Hepatocyte (in vitro differentiated cells): ENCODE data around the gene NDUFV1. TPM values are rescaled to one million over a fixed set of nuclear protein-coding genes. Genes with fewer than 3 reads are reported as not detected.

Experiments
- DNase-seq: peaks from one replicate; pipeline ENCODE4 v3.0.0-alpha.2; 2016; ENCODE audit warnings: low spot score
- H2AFZ ChIP-seq: fragments of 200-600 bp; sonication (generic); 2 replicates; pipeline ENCODE4 v1.6.0; 2016; ENCODE audit warnings: antibody characterized with exemption, mild to moderate bottlenecking
- H3K27ac ChIP-seq: fragments of 200-600 bp; sonication (generic); 2 replicates; pipeline ENCODE4 v1.5.1; 2016; ENCODE audit warnings: mild to moderate bottlenecking
- H3K27me3 ChIP-seq: fragments of 200-600 bp; sonication (generic); 2 replicates; pipeline ENCODE4 v1.6.1; 2016
- H3K36me3 ChIP-seq: fragments of 200-600 bp; sonication (generic); replicated peaks from 2 replicates; pipeline ENCODE4 v1.5.1; 2016; ENCODE audit warnings: low read depth; ENCODE audit not compliant: insufficient read depth
- H3K4me1 ChIP-seq: fragments of 200-600 bp; sonication (generic); 2 replicates; pipeline ENCODE4 v1.5.1; 2016; ENCODE audit warnings: mild to moderate bottlenecking, moderate library complexity; ENCODE audit not compliant: insufficient read depth
- H3K4me2 ChIP-seq: fragments of 200-600 bp; sonication (generic); 2 replicates; pipeline ENCODE4 v1.6.0; 2016
- H3K4me3 ChIP-seq: fragments of 200-600 bp; sonication (generic); 2 replicates; pipeline ENCODE4 v1.5.1; 2016; ENCODE audit warnings: mild to moderate bottlenecking
- H3K79me2 ChIP-seq: fragments of 200-600 bp; sonication (generic); 2 replicates; pipeline ENCODE4 v1.6.0; 2017; ENCODE audit warnings: mild to moderate bottlenecking
- H3K9me2 ChIP-seq: fragments of 200-600 bp; sonication (generic); replicated peaks from 2 replicates; pipeline ENCODE4 v1.6.0; 2017; ENCODE audit warnings: mild to moderate bottlenecking; ENCODE audit not compliant: insufficient read depth
- H3K9me3 ChIP-seq: fragments of 200-600 bp; sonication (generic); 2 replicates; pipeline ENCODE4 v1.5.1; 2016; ENCODE audit warnings: low read depth, mild to moderate bottlenecking
- H4K20me1 ChIP-seq: fragments of 200-600 bp; sonication (generic); 2 replicates; pipeline ENCODE4 v1.6.0; 2016; ENCODE audit warnings: mild to moderate bottlenecking; ENCODE audit not compliant: insufficient read depth, poor library complexity, severe bottlenecking
- CTCF ChIP-seq: fragments of 200-600 bp; sonication (generic); IDR thresholded peaks from 2 replicates; pipeline ENCODE4 v1.5.1; 2016; ENCODE audit warnings: antibody characterized with exemption, mild to moderate bottlenecking; ENCODE audit not compliant: poor library complexity
- EZH2 ChIP-seq: fragments of 200-600 bp; sonication (generic); IDR thresholded peaks from 2 replicates; pipeline ENCODE4 v1.6.1; 2016; ENCODE audit warnings: antibody characterized with exemption, mild to moderate bottlenecking, borderline replicate concordance
- EZH2phosphoT487 ChIP-seq: fragments of 200-600 bp; sonication (generic); IDR thresholded peaks from one replicate; pipeline ENCODE4 v1.6.1; 2018; ENCODE audit warnings: antibody characterized with exemption, mild to moderate bottlenecking, low read depth, moderate library complexity; ENCODE audit not compliant: unreplicated experiment, severe bottlenecking
- WGBS: methylation state at CpG from one replicate; pipeline ENCODE4 v1.1.6; 2016; ENCODE audit warnings: low lambda C conversion rate; ENCODE audit errors: missing lambda C conversion rate; 5-methylcytosine and 5-hydroxymethylcytosine counted together
- polyA plus RNA-seq: library from polyadenylated mRNA; unstranded; fragments of >200 nt; fragmentation: Nextera tagmentation; extraction: Ambion mirVana; gene quantifications from 2 replicates; pipeline ENCODE4 v1.2.1, GENCODE V29; 2016
- total RNA-seq: library from RNA; depleted of rRNA; stranded (reverse); fragments of >200 nt; gene quantifications from 2 replicates; pipeline ENCODE4 v1.2.3, GENCODE V29; 2014

Gene NDUFV1
- total RNA-seq (163 and 194 TPM in 2 replicates), polyA plus RNA-seq (226 and 239 TPM in 2 replicates)

- Histone ChIP-seq H3K9me3 (no peaks in the 10 kb centered on the region), H3K4me2 (peak within 1 kb of the TSS; percentile 93), H3K9me2 (no peaks in the 10 kb centered on the region), H3K4me3 (peak within 1 kb of the TSS; percentile 79), H2AFZ (peak within 1 kb of the TSS; percentile 62), H3K79me2 (peaks cover 18% of the 10 kb centered on the region), H3K27ac (peak within 1 kb of the TSS; percentile 67), H3K36me3 (no peaks in the 10 kb centered on the region), H4K20me1 (no peaks in the 10 kb centered on the region), H3K27me3 (no peaks in the 10 kb centered on the region), H3K4me1 (peaks cover 15% of the 10 kb centered on the region)
- DNase-seq = peak; percentile 99
- TF ChIP-seq EZH2 (no peak), CTCF (peak; percentile 48)
- WGBS = 5% methylated on average over 49 of the region's 69 CpGs
These were observed at the start of gene NDUFV1 for GRCh38 chr11:67606492-67607295. Gene NDUFV1 (plus strand): TSS chr11:67606936. CDS start chr11:67607005, 69 bp downstream.

GRCh38 chr11:67558084-67558772 is 48.5 kb upstream of the NDUFV1 start:
- Histone ChIP-seq H3K4me3 (no peak overlapping the region), H3K36me3 (no peaks in the 10 kb centered on the region), H4K20me1 (no peaks in the 10 kb centered on the region), H3K27ac (peak overlapping the region; percentile 88), H3K4me1 (peaks cover 17% of the 10 kb centered on the region), H2AFZ (peak overlapping the region; percentile 74), H3K9me3 (no peaks in the 10 kb centered on the region), H3K27me3 (no peaks in the 10 kb centered on the region), H3K79me2 (no peaks in the 10 kb centered on the region), H3K9me2 (no peaks in the 10 kb centered on the region), H3K4me2 (peak overlapping the region; percentile 63)
- TF ChIP-seq EZH2 (no peak), EZH2phosphoT487 (no peak), CTCF (no peak)
- no peak for DNase-seq
- WGBS = 69% methylated on average over 19 of the region's 19 CpGs

- Histone ChIP-seq H3K4me3 (no peak overlapping the region), H3K36me3 (no peaks in the 10 kb centered on the region), H4K20me1 (no peaks in the 10 kb centered on the region), H3K4me1 (peaks cover 21% of the 10 kb centered on the region), H2AFZ (no peak overlapping the region), H3K27me3 (no peaks in the 10 kb centered on the region), H3K9me2 (no peaks in the 10 kb centered on the region), H3K27ac (peak overlapping the region; percentile 89), H3K4me2 (no peak overlapping the region), H3K9me3 (no peaks in the 10 kb centered on the region), H3K79me2 (no peaks in the 10 kb centered on the region)
- no peak for DNase-seq
- TF ChIP-seq EZH2phosphoT487 (no peak), CTCF (no peak), EZH2 (no peak)
- WGBS = 92% methylated on average over 10 of the region's 10 CpGs
These were observed 44.6 kb upstream of the NDUFV1 start for GRCh38 chr11:67561971-67562619.
